HepG2 (cell line): Measurements from ENCODE around the gene ZFP14. TPM values are rescaled to one million over a fixed set of nuclear protein-coding genes. Genes with fewer than 3 reads are reported as not detected.

Experiments
- ASH2L ChIP-seq: fragments of 300-600, 200-600 bp; sonication (generic); IDR thresholded peaks from 2 replicates; pipeline ENCODE4 v1.7.0; 2017; ENCODE audit warnings: low read depth, mild to moderate bottlenecking, moderate library complexity, mixed read lengths, low read length; ENCODE audit not compliant: insufficient read length
- FOXA3 ChIP-seq: IDR thresholded peaks from 2 replicates; pipeline ENCODE4 v1.6.1; 2016; ENCODE audit warnings: missing genetic modification reagents, missing compliant biosample characterization
- HOMEZ ChIP-seq: IDR thresholded peaks from 2 replicates; pipeline ENCODE4 v1.6.1; 2016; ENCODE audit warnings: low read depth
- KDM2A ChIP-seq: sonication (generic); formaldehyde crosslinking; IDR thresholded peaks from 2 replicates; pipeline ENCODE4 v1.4.0; 2020; ENCODE audit warnings: low read depth, missing genetic modification reagents, borderline replicate concordance
- KIAA2018 ChIP-seq: sonication (generic); formaldehyde crosslinking; IDR thresholded peaks from 2 replicates; pipeline ENCODE4 v1.5.0; 2020; ENCODE audit warnings: mild to moderate bottlenecking, missing genetic modification reagents, borderline replicate concordance
- NR2F2 ChIP-seq: IDR thresholded peaks from 2 replicates; pipeline ENCODE4 v1.6.1; 2012; ENCODE audit warnings: low read depth, inconsistent platforms, borderline replicate concordance
- PHF20 ChIP-seq: sonication (generic); formaldehyde crosslinking; IDR thresholded peaks from 2 replicates; pipeline ENCODE4 v1.5.0; 2020; ENCODE audit warnings: mild to moderate bottlenecking, missing genetic modification reagents
- REPIN1 ChIP-seq: sonication (generic); formaldehyde crosslinking; IDR thresholded peaks from 2 replicates; pipeline ENCODE4 v1.8.0; 2022; ENCODE audit warnings: missing genetic modification reagents, low read depth, mild to moderate bottlenecking, borderline replicate concordance
- ZFP1 ChIP-seq: IDR thresholded peaks from 2 replicates; pipeline ENCODE4 v1.6.1; 2016
- ZNF180 ChIP-seq: sonication (generic); formaldehyde crosslinking; IDR thresholded peaks from 2 replicates; pipeline ENCODE4 v1.4.0; 2020; ENCODE audit warnings: low read depth, missing genetic modification reagents, borderline replicate concordance
- ZSCAN31 ChIP-seq: sonication (generic); formaldehyde crosslinking; IDR thresholded peaks from 2 replicates; pipeline ENCODE4 v1.5.0; 2020; ENCODE audit warnings: low read depth, mild to moderate bottlenecking, missing genetic modification reagents
- polyA plus RNA-seq, 8 experiments: library from polyadenylated mRNA; depleted of rRNA in 3 of 8; stranded (reverse) in 7 of 8; unstranded in 1 of 8; fragments of >200 nt; fragmentation: Illumina TruSeq in 4 of 8; extraction: Trizol in 4 of 8; gene quantifications; 2 replicates each; pipeline versions ENCODE4 v1.2.1 to v1.2.3, GENCODE V29; 2011 to 2016; ENCODE audit warnings: low read depth in 4 of 8, missing spikeins in 1 of 8, mixed read lengths in 1 of 8; ENCODE audit not compliant: insufficient read depth in 1 of 8
- total RNA-seq, 5 experiments: library from RNA; depleted of rRNA; stranded (reverse); fragments of >200 nt; fragmentation: Illumina TruSeq; extraction: Trizol; gene quantifications; 2 replicates each; pipeline ENCODE4 v1.2.3, GENCODE V29; 2016; ENCODE audit warnings: low read depth in 1 of 5
- TF ChIP-seq, protein P1 (sequence below): sonication (generic); formaldehyde crosslinking; IDR thresholded peaks from 2 replicates; pipeline ENCODE4 v1.5.0; 2020; ENCODE audit warnings: missing genetic modification reagents, mild to moderate bottlenecking, borderline replicate concordance
- TF ChIP-seq, protein P2 (sequence below): sonication (generic); formaldehyde crosslinking; IDR thresholded peaks from 2 replicates; pipeline ENCODE4 v1.4.0; 2020; ENCODE audit warnings: missing genetic modification reagents, borderline replicate concordance

Gene ZFP14
- total and polyA plus RNA-seq, 2 of the 13 experiments (the other 11 are each of a cell fraction or from before 2014, with no cell fraction given): 2.0 to 5.0 TPM

GRCh38 chr19:36418287-36419001 lies 39.4 kb upstream of the ZFP14 start, which contains the start of gene ZFP82 (continued):
- TF ChIP-seq, protein P1, sequence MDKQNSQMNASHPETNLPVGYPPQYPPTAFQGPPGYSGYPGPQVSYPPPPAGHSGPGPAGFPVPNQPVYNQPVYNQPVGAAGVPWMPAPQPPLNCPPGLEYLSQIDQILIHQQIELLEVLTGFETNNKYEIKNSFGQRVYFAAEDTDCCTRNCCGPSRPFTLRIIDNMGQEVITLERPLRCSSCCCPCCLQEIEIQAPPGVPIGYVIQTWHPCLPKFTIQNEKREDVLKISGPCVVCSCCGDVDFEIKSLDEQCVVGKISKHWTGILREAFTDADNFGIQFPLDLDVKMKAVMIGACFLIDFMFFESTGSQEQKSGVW (CRISPR knock-in tag): no peak
- TF ChIP-seq HOMEZ (CRISPR knock-in tag) (no peak), ASH2L (peak; percentile 66), ZFP1 (CRISPR knock-in tag) (no peak), ZNF180 (CRISPR knock-in tag) (no peak), ZSCAN31 (CRISPR knock-in tag) (no peak), KIAA2018 (CRISPR knock-in tag) (no peak), REPIN1 (CRISPR knock-in tag) (no peak), FOXA3 (CRISPR knock-in tag) (no peak), PHF20 (CRISPR knock-in tag) (0 out of 2 replicates have a peak, but pooled peaks have one; percentile 21), NR2F2 (no peak), KDM2A (CRISPR knock-in tag) (peak; percentile 59; the same call in 1 of the 2 replicates)
- TF ChIP-seq, protein P2, sequence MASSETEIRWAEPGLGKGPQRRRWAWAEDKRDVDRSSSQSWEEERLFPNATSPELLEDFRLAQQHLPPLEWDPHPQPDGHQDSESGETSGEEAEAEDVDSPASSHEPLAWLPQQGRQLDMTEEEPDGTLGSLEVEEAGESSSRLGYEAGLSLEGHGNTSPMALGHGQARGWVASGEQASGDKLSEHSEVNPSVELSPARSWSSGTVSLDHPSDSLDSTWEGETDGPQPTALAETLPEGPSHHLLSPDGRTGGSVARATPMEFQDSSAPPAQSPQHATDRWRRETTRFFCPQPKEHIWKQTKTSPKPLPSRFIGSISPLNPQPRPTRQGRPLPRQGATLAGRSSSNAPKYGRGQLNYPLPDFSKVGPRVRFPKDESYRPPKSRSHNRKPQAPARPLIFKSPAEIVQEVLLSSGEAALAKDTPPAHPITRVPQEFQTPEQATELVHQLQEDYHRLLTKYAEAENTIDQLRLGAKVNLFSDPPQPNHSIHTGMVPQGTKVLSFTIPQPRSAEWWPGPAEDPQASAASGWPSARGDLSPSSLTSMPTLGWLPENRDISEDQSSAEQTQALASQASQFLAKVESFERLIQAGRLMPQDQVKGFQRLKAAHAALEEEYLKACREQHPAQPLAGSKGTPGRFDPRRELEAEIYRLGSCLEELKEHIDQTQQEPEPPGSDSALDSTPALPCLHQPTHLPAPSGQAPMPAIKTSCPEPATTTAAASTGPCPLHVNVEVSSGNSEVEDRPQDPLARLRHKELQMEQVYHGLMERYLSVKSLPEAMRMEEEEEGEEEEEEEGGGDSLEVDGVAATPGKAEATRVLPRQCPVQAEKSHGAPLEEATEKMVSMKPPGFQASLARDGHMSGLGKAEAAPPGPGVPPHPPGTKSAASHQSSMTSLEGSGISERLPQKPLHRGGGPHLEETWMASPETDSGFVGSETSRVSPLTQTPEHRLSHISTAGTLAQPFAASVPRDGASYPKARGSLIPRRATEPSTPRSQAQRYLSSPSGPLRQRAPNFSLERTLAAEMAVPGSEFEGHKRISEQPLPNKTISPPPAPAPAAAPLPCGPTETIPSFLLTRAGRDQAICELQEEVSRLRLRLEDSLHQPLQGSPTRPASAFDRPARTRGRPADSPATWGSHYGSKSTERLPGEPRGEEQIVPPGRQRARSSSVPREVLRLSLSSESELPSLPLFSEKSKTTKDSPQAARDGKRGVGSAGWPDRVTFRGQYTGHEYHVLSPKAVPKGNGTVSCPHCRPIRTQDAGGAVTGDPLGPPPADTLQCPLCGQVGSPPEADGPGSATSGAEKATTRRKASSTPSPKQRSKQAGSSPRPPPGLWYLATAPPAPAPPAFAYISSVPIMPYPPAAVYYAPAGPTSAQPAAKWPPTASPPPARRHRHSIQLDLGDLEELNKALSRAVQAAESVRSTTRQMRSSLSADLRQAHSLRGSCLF (CRISPR knock-in tag): no peak
